AG04450 (cell line): ENCODE data around the gene PRKCZ. TPM values are rescaled to one million over a fixed set of nuclear protein-coding genes. Genes with fewer than 3 reads are reported as not detected.

Source experiments
- CTCF ChIA-PET: fragments of 300-600, 350-600 bp; formaldehyde crosslinking; extraction: SDS; loops from one replicate; lab custom pipeline; 2022; ENCODE audit warnings: antibody characterized with exemption, inconsistent platforms; lab: Charles Lee
- POLR2A ChIA-PET: fragments of 350-600 bp; formaldehyde crosslinking; extraction: SDS; loops from one replicate; lab custom pipeline; 2021; ENCODE audit warnings: antibody characterized with exemption, inconsistent platforms; lab: Yijun Ruan, JAX
- DNase-seq: peaks from one replicate; pipeline ENCODE4 v3.0.0-alpha.2; 2011; ENCODE audit warnings: low read depth, low spot score
- H3K27ac ChIP-seq: one replicate; pipeline ENCODE4 v1.5.1; 2012; ENCODE audit warnings: low read depth, low read length, control low read depth
- H3K27me3 ChIP-seq: one replicate; pipeline ENCODE4 v1.6.0; 2012; ENCODE audit warnings: low read length; ENCODE audit not compliant: control insufficient read depth, insufficient read depth
- H3K4me3 ChIP-seq: 2 replicates; pipeline ENCODE4 v1.5.1; 2011; ENCODE audit warnings: mild to moderate bottlenecking, low read depth, low read length, control low read depth
- H3K9me3 ChIP-seq: 2 replicates; pipeline ENCODE4 v1.5.1; 2012; ENCODE audit warnings: low read length; ENCODE audit not compliant: control insufficient read depth, insufficient read depth
- polyA plus RNA-seq: library from polyadenylated mRNA; depleted of rRNA; stranded (reverse); fragments of >200 nt; gene quantifications from 2 replicates; pipeline ENCODE4 v1.2.3, GENCODE V29; 2011
- TF ChIP-seq, protein P1 (sequence below): IDR thresholded peaks from 2 replicates; pipeline ENCODE4 v1.5.1; 2011; ENCODE audit warnings: low read depth, low read length, control low read depth, inconsistent platforms

Gene PRKCZ
- polyA plus RNA-seq, 1 experiment = 3.0 TPM

DNA sequence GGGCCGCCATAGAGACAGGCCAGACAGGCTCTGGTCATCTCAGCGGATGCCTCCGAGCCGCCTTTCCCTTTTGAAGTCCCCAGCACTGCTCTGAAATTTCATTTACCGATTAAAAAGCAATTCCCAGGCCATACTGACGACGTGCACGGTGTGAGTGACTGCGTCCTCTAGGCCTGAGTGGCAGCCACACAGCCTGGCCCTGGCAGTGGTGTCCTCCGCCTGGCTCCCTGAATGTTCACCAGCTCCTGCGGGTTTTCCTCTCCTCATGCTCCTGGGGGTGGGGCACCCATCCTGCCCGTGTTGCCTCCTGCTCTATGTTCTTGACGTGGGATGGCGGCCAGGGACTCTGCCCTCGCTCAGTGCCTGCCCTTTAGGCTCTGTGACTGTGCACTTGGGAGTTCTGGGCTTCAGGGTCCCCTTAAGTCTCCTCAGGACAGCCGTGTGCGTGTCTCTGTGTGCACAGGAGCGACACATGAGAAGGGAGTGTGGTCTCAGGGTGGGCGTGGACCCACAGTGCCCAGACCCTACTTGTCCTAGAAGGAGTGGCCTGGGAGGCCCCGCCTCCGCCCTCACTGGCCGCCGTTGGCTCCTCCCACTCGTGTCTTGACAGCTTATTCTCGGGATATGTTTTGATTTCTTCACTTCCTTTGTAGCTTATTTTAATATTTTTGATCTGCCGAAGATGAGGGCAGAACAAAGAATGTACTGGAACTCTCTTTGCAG, 181.5 kb downstream of the PRKCZ start:
- Histone ChIP-seq H3K27ac (peak overlapping the region; percentile 75), H3K4me3 (peak overlapping the region; percentile 87), H3K27me3 (no peaks in the 10 kb centered on the region), H3K9me3 (peaks cover 6% of the 10 kb centered on the region; the same call in 1 of the 2 replicates)
- ChIA-PET POLR2A (interaction anchor here (0.6 to 1.4 kb wide), 6 partner anchors 9 to 160 kb away, joined by 3 to 13 read pairs (median 4); partner anchors contain the start of genes MORN1 and RER1), CTCF (interaction anchor here (0.9 to 2.4 kb wide), 3 partner anchors 37 to 150 kb away, joined by 10 to 13 read pairs (median 12); partner anchors contain the start of gene FAAP20)
- TF ChIP-seq, protein P1, sequence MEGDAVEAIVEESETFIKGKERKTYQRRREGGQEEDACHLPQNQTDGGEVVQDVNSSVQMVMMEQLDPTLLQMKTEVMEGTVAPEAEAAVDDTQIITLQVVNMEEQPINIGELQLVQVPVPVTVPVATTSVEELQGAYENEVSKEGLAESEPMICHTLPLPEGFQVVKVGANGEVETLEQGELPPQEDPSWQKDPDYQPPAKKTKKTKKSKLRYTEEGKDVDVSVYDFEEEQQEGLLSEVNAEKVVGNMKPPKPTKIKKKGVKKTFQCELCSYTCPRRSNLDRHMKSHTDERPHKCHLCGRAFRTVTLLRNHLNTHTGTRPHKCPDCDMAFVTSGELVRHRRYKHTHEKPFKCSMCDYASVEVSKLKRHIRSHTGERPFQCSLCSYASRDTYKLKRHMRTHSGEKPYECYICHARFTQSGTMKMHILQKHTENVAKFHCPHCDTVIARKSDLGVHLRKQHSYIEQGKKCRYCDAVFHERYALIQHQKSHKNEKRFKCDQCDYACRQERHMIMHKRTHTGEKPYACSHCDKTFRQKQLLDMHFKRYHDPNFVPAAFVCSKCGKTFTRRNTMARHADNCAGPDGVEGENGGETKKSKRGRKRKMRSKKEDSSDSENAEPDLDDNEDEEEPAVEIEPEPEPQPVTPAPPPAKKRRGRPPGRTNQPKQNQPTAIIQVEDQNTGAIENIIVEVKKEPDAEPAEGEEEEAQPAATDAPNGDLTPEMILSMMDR = no peak
- DNase-seq = no peak

DNA sequence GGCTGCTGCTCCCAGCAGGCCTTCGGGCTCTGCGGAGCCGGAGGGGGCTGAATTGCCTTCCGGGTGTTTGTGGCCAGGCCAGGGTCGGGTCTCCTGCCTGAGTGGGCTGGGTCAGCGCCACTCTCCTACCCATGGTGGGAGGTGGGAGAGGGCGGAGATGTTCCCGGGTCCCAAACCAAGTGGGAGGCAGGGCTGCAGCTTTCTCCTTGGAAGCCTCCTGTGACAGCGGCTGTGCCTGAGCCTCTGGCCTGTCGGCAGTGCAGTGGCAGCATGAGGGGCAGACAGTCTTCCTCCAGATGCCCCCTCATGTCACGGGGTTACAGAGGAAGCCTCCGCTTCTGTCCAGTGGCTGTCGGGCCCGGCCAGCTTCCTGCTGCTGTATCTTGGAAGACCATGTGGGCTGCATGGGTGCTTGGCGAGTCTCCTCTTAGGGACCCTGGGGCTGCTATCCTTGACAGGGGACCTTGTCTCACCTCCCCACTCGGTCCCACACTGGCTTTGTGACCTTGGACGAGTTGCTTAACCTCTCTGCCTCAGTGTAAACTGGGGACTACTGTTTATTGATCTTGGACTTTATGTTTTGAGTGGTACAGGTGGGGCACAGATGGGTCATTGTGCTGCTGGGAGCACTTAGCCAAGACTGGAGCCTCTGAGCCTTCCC, 182.2 kb downstream of the PRKCZ start:
- Histone ChIP-seq H3K9me3 (peaks cover 6% of the 10 kb centered on the region; the same call in 1 of the 2 replicates), H3K27me3 (no peaks in the 10 kb centered on the region), H3K27ac (peak overlapping the region; percentile 75), H3K4me3 (peak overlapping the region; percentile 87)
- DNase-seq = no peak
- TF ChIP-seq, protein P1 = no peak
- CTCF ChIA-PET = interaction anchor here (0.9 to 2.4 kb wide), 3 partner anchors 38 to 150 kb away, joined by 10 to 13 read pairs (median 12); partner anchors contain the start of gene FAAP20
- POLR2A ChIA-PET = interaction anchor here (0.6 to 1.4 kb wide), 5 partner anchors 8 to 159 kb away, joined by 3 to 13 read pairs (median 5); partner anchors contain the start of genes MORN1 and RER1

DNA sequence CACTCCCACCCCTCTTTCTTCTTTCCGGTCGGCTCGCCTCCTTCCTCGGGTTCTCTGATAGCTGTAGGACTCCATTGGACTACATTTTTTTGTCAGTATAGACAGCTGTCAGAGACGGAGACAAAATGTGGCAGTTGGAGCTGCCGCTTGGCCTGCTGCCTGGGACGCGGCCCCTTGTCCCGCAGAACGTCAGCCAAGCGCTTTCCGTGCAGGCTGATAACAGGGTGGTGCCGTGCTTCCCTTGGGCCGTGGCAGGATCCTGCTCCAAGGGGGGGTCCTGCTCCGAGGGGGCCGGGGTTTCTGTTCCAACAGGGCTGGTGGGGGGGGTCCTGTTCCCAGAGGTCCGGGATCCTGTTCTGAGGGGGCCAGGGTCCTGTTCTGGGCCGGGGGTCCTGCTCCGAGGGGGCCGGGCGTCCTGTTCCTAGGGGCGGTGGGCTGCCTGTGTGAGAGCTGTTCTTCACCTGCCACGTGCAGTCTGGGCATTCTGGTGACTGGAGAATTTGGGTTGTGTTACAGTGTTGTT, 182.8 kb downstream of the PRKCZ start:
- no peak for DNase-seq
- H3K27ac ChIP-seq = peak overlapping the region; percentile 75
- CTCF ChIA-PET = interaction anchor here (1.9 to 2.9 kb wide), 3 partner anchors 38 to 149 kb away, joined by 11 to 13 read pairs (median 13); partner anchors contain the start of gene FAAP20
- H3K4me3 ChIP-seq = peak overlapping the region; percentile 87
- TF ChIP-seq, protein P1 = no peak
- POLR2A ChIA-PET = interaction anchor here (0.7 kb wide), 1 partner anchor 38 kb away, joined by 3 read pairs; the partner anchor contains the start of gene FAAP20
- peaks cover 6% of the 10 kb centered on the region; the same call in 1 of the 2 replicates for H3K9me3 ChIP-seq
- no peaks in the 10 kb centered on the region for H3K27me3 ChIP-seq

DNA sequence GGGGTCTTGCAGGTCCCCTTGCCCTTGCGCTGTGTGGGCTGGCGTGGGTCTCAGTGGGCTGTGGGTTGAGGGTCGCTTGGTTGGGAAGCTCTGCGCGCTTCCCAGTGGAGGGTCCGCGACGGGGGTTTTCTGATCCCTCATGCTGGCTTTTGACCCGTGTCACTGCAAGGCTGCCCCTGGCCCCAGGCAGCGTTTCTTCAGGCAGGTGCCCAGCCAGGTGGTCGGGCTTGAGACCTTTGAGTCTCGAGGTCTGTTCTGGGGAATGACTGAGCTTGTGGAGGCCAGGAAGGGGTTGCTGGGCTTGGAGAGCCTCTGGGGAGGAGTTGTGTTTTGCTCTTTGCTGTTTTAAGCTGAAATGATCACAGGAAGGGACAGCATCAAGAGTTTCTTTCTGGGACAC, 183.3 kb downstream of the PRKCZ start:
- POLR2A ChIA-PET = interaction anchor here (0.7 to 1.3 kb wide), 2 partner anchors 39 to 78 kb away, joined by 3 to 5 read pairs; partner anchors contain the start of gene FAAP20
- Histone ChIP-seq H3K9me3 (peaks cover 6% of the 10 kb centered on the region; the same call in 1 of the 2 replicates), H3K27me3 (no peaks in the 10 kb centered on the region), H3K4me3 (peak overlapping the region; percentile 87), H3K27ac (no peak overlapping the region)
- TF ChIP-seq, protein P1 = no peak
- no peak for DNase-seq
- CTCF ChIA-PET = interaction anchor here (0.8 to 2.9 kb wide), 4 partner anchors 38 to 148 kb away, joined by 3 to 13 read pairs (median 7); partner anchors contain the start of gene FAAP20
